PC-3 (cell line): ENCODE results near the gene P3H3. TPM values are rescaled to one million over a fixed set of nuclear protein-coding genes. Genes with fewer than 3 reads are reported as not detected.

Experiments
- ATAC-seq: fragments of 200-7000 bp; cut with Tn5 transposase; 2 replicates; pipeline ENCODE4 v1.9.1; 2020; ENCODE audit warnings: mild to moderate bottlenecking, moderate library complexity
- BruUV-seq: library from RNA; stranded (reverse); fragments of 400-500 nt; replicated peaks from 2 replicates; lab custom pipeline; 2021; lab: Mats Ljungman, UMichigan
- CTCF ChIA-PET: fragments of 300-600 bp; sonication (Branson Sonifier 250); formaldehyde crosslinking; loops from one replicate; lab custom pipeline; 2022; ENCODE audit warnings: antibody characterized with exemption; lab: Charles Lee
- POLR2A ChIA-PET: fragments of 300-600 bp; sonication (Branson Sonifier 250); formaldehyde crosslinking; loops from one replicate; lab custom pipeline; 2022; ENCODE audit warnings: antibody characterized with exemption; ENCODE audit not compliant: unreplicated experiment; lab: Charles Lee
- DNase-seq: peaks from one replicate; pipeline ENCODE4 v3.0.0-alpha.2; 2015
- H2AFZ ChIP-seq: fragments of 300-600 bp; sonication (generic); 2 replicates; pipeline ENCODE4 v1.6.0; 2016; ENCODE audit warnings: antibody characterized with exemption, low read length
- H3F3A ChIP-seq: fragments of 300-600 bp; sonication (generic); one replicate; pipeline ENCODE4 v1.6.0; 2017; ENCODE audit warnings: antibody characterized with exemption, low read length, control low read depth, mild to moderate bottlenecking; ENCODE audit not compliant: unreplicated experiment
- H3K27ac ChIP-seq: fragments of 300-600 bp; sonication (generic); 2 replicates; pipeline ENCODE4 v1.5.1; 2016; ENCODE audit warnings: mild to moderate bottlenecking, low read length
- H3K27me3 ChIP-seq: fragments of 300-600 bp; sonication (generic); 2 replicates; pipeline ENCODE4 v1.6.1; 2016; ENCODE audit warnings: low read length, mixed read lengths
- H3K36me3 ChIP-seq: fragments of 300-600 bp; sonication (generic); 2 replicates; pipeline ENCODE4 v1.6.1; 2016; ENCODE audit warnings: low read depth, mixed run types, low read length, mixed read lengths
- H3K4me1 ChIP-seq: fragments of 300-600 bp; sonication (generic); 2 replicates; pipeline ENCODE4 v1.5.1; 2016; ENCODE audit warnings: low read length; ENCODE audit not compliant: insufficient read depth
- H3K4me2 ChIP-seq: fragments of 300-600 bp; sonication (generic); 2 replicates; pipeline ENCODE4 v1.6.0; 2016; ENCODE audit warnings: low read length
- H3K4me3 ChIP-seq: fragments of 300-600 bp; sonication (generic); 2 replicates; pipeline ENCODE4 v1.5.1; 2016; ENCODE audit warnings: mild to moderate bottlenecking, low read length, mixed read lengths
- H3K79me2 ChIP-seq: fragments of 300-600 bp; sonication (generic); 2 replicates; pipeline ENCODE4 v1.6.1; 2017; ENCODE audit warnings: low read length, mixed read lengths
- H3K9ac ChIP-seq: fragments of 300-600 bp; sonication (generic); 2 replicates; pipeline ENCODE4 v1.6.0; 2016; ENCODE audit warnings: mild to moderate bottlenecking, low read length
- H3K9me2 ChIP-seq: fragments of 300-600 bp; sonication (generic); replicated peaks from 2 replicates; pipeline ENCODE4 v1.6.1; 2016; ENCODE audit warnings: mixed run types, low read length, mixed read lengths
- H3K9me3 ChIP-seq: fragments of 300-600 bp; sonication (generic); 2 replicates; pipeline ENCODE4 v1.6.1; 2016; ENCODE audit warnings: low read length, mixed read lengths
- H4K20me1 ChIP-seq: fragments of 300-600 bp; sonication (generic); 2 replicates; pipeline ENCODE4 v1.6.1; 2016; ENCODE audit warnings: low read length, mixed read lengths
- EZH2 ChIP-seq: fragments of 300-600 bp; sonication (generic); IDR thresholded peaks from one replicate; pipeline ENCODE4 v1.6.1; 2017; ENCODE audit warnings: antibody characterized with exemption, mild to moderate bottlenecking, low read length; ENCODE audit not compliant: unreplicated experiment
- EZH2phosphoT487 ChIP-seq: fragments of 300-600 bp; sonication (generic); IDR thresholded peaks from 2 replicates; pipeline ENCODE4 v1.6.1; 2018; ENCODE audit warnings: mild to moderate bottlenecking, antibody characterized with exemption, low read length, borderline replicate concordance
- intact Hi-C: fragments of 100-400 bp; cut with micrococcal nuclease; formaldehyde crosslinking; loops from 2 replicates; pipeline ENCODE4 v1.9.0; 2023
- total RNA-seq: library from RNA; depleted of rRNA; stranded (reverse); fragments of >200 nt; gene quantifications from 2 replicates; pipeline ENCODE4 v1.2.3, GENCODE V29; 2014
- TF ChIP-seq, protein P1 (sequence below): fragments of 300-600 bp; sonication (generic); conservative IDR thresholded peaks from 2 replicates; pipeline ENCODE4 v1.5.1; 2017; ENCODE audit warnings: antibody characterized with exemption, low read depth, mild to moderate bottlenecking, low read length

P3H3 gene
- total RNA-seq, 1 experiment from 2014 or later, result 9.3 TPM

- H3K9me3 ChIP-seq, result no peaks in the 10 kb centered on the region
- peaks cover 5% of the 10 kb centered on the region; the same call in 1 of the 2 replicates for H3K4me1 ChIP-seq
- no peak overlapping the region for H3K4me2 ChIP-seq
- no peaks in the 10 kb centered on the region for H3F3A ChIP-seq
- intact Hi-C loops, result no loop called here
- no peak overlapping the region for H2AFZ ChIP-seq
- TF ChIP-seq EZH2 (no peak), EZH2phosphoT487 (no peak)
- TF ChIP-seq, protein P1, sequence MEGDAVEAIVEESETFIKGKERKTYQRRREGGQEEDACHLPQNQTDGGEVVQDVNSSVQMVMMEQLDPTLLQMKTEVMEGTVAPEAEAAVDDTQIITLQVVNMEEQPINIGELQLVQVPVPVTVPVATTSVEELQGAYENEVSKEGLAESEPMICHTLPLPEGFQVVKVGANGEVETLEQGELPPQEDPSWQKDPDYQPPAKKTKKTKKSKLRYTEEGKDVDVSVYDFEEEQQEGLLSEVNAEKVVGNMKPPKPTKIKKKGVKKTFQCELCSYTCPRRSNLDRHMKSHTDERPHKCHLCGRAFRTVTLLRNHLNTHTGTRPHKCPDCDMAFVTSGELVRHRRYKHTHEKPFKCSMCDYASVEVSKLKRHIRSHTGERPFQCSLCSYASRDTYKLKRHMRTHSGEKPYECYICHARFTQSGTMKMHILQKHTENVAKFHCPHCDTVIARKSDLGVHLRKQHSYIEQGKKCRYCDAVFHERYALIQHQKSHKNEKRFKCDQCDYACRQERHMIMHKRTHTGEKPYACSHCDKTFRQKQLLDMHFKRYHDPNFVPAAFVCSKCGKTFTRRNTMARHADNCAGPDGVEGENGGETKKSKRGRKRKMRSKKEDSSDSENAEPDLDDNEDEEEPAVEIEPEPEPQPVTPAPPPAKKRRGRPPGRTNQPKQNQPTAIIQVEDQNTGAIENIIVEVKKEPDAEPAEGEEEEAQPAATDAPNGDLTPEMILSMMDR, result no peak
- ChIA-PET POLR2A (no interaction called here), CTCF (no interaction called here)
- H3K27me3 ChIP-seq, result no peaks in the 10 kb centered on the region
- no peaks in the 10 kb centered on the region for H3K9me2 ChIP-seq
- no peak overlapping the region for H3K27ac ChIP-seq
- H3K36me3 ChIP-seq, result no peaks in the 10 kb centered on the region
- no peak overlapping the region for H3K9ac ChIP-seq
- no peak overlapping the region for H3K4me3 ChIP-seq
- DNase-seq (no peak), ATAC-seq (no peak)
- no TSS peak for BruUV-seq
- H3K79me2 ChIP-seq, result no peaks in the 10 kb centered on the region
- H4K20me1 ChIP-seq, result no peaks in the 10 kb centered on the region
Measured at GRCh38 chr12:6826125-6826733, 2.0 kb upstream of the P3H3 start.

DNA sequence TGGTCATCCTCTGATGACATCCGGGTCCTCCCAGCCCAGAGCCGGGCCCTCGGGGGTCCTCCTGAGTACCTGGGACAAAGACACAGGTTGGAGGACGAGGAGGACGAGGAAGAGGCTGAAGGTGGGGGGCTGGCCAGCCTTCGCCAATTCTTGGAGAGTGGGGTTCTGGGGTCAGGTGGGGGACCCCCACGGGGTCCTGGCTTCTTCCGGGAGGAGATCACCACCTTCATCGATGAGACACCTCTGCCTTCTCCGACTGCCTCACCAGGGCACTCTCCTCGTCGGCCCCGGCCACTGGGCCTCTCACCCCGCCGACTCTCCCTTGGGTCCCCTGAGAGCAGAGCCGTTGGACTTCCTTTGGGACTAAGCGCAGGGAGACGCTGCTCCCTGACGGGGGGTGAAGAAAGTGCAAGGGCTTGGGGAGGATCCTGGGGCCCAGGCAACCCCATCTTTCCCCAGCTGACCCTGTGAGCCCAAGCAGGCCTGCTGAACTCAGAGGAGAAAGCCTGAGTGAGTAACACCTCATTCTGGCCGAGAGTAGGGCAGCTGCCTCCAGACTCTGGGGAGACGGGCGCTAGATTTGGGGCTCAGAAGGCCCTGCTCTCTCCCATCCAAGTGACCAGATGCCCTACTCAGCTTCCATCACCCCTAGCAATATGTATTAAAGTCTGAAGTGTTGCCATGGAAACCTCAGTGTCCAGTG, 1.3 kb upstream of the P3H3 start:
- Histone ChIP-seq H3K36me3 (no peaks in the 10 kb centered on the region), H3K4me2 (peak overlapping the region; percentile 55; the same call in 1 of the 2 replicates), H3K27me3 (no peaks in the 10 kb centered on the region), H4K20me1 (no peaks in the 10 kb centered on the region), H3K4me1 (peaks cover 5% of the 10 kb centered on the region; the same call in 1 of the 2 replicates), H3K4me3 (no peak overlapping the region), H3K9me2 (no peaks in the 10 kb centered on the region), H3F3A (no peaks in the 10 kb centered on the region), H3K9ac (no peak overlapping the region), H3K79me2 (no peaks in the 10 kb centered on the region), H3K27ac (no peak overlapping the region), H2AFZ (peak overlapping the region; percentile 52; the same call in 1 of the 2 replicates), H3K9me3 (no peaks in the 10 kb centered on the region)
- ChIA-PET POLR2A (no interaction called here), CTCF (no interaction called here)
- TF ChIP-seq EZH2, result no peak
- TF ChIP-seq, protein P1, result no peak
- TF ChIP-seq EZH2phosphoT487, result no peak
- no TSS peak for BruUV-seq
- DNase-seq (no peak), ATAC-seq (no peak)
- intact Hi-C loops, result no loop called here
